Measurements from ENCODE around the gene FUT3. TPM values are rescaled to one million over a fixed set of nuclear protein-coding genes. Genes with fewer than 3 reads are reported as not detected.
"Not testable (repeated sequence)": the region's sequence is repeated elsewhere in the genome, so short reads cannot be mapped to it uniquely, and the experiment has no call there.

FUT3 gene
- total RNA-seq, 1 donor: not detected

DNA sequence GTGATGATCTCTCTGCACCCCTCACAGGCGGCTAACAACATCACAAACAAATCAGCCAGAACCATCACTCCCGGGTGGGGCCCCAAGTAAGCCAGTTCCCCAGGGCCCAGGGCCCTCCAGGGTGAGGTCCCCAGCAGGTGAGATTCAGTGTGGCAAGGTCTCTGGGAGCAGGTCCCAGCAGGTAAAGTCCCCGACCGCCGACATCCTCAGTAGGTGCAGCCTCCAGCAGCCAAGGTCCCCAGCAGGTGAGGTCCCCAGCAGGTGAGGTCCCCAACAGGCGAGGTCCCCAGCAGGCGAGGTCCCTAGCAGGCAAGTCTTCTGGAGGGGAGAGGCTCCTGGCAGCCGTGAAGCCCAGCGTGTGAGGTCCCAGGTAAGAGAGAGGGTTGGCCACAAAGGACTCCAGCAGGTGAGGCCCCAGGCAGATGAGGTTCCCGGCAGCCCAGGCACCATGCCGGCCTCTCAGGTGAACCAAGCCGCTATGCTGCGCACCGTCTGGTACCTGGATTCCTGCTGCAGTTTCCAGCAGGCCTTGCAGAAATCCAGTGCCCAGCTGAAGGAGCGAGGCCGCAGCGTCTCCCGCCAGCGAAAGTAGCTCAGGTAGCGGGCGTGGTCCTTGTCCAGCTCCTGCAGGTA is 7.8 kb downstream of the FUT3 start:
- DNase-seq (ENCODE audit: low read depth): no peak
- TF ChIP-seq, protein P1, sequence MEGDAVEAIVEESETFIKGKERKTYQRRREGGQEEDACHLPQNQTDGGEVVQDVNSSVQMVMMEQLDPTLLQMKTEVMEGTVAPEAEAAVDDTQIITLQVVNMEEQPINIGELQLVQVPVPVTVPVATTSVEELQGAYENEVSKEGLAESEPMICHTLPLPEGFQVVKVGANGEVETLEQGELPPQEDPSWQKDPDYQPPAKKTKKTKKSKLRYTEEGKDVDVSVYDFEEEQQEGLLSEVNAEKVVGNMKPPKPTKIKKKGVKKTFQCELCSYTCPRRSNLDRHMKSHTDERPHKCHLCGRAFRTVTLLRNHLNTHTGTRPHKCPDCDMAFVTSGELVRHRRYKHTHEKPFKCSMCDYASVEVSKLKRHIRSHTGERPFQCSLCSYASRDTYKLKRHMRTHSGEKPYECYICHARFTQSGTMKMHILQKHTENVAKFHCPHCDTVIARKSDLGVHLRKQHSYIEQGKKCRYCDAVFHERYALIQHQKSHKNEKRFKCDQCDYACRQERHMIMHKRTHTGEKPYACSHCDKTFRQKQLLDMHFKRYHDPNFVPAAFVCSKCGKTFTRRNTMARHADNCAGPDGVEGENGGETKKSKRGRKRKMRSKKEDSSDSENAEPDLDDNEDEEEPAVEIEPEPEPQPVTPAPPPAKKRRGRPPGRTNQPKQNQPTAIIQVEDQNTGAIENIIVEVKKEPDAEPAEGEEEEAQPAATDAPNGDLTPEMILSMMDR (IDR thresholded peaks at IDR 0.05; ENCODE audit: insufficient read depth, low read length): no peak
- H3K4me3 ChIP-seq (ENCODE audit: low read depth, low read length): no peak overlapping the region

DNA sequence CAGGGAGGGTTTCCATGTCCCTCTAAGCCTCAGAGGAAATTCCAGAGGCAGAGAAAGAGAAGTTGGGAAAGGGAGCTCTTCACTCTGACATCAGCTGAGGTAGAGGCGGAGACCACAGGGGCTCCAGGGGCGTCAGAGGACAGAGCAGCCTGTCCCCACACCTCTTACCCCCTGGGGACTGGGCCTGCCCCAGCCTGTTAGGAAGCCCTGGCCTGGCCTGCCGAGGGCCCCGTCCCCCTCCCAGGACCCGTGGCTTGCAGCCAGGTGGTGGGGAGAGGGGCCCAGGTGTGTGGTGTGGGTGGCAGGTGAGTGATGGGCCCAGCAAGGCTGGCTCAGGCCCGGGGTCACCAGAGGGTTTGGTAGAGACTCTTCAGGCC is 9.5 kb downstream of the FUT3 start:
- DNase-seq (ENCODE audit: low read depth); H3K4me3 ChIP-seq (ENCODE audit: low read depth, low read length): not testable (repeated sequence)

DNA sequence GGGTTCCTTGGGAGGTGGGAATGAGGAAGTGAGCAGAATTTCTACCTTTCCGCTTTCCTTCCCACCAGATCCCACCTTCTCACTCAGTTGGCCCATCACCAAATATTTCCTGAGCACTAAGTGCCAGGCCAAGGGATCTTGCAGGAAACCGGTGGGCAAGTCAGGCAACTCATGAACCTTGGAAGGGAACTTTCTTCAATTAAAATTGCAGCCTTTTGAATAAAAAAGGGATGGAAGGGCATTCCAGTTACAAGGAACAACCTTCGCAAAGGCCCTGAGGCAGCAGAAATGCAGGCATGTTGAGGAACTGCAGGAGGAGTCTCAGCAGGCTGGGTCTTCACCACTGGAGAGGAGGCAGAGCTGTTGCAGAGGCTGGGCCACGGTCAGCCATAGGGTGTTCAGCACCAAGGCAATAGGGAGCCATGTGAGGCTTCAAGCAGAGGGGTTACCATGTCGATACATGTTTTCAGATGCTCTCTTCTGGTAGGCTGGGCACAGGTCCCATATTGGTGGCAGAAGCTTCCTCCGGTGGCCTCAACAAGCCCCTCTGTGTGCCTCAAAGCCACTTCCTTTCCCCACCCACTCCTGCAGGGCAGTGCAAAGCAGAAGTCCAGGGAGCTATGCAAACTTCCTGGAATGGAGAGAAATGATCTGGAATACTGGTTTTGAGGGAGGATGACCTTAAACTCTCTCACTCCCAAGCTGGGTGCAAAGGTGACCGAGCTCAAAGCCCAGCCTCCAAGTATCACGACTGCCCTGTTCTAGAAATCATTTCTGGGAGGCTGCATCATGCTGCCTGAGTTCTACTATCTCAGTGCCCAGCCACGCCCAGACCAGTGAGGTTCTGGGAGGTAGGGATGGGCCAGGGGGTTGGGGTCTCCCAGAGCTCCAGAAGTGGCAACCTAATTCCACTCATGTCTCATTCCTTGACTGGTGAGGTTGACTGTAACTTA is 11.9 kb downstream of the FUT3 start, which contains the start of gene FUT6:
Gene FUT6, minus strand, starts transcription at position 638 of the 953 bp plus-strand sequence. CDS start 7,135 bp downstream, outside the sequence.
- DNase-seq (ENCODE audit: low read depth): no peak

DNA sequence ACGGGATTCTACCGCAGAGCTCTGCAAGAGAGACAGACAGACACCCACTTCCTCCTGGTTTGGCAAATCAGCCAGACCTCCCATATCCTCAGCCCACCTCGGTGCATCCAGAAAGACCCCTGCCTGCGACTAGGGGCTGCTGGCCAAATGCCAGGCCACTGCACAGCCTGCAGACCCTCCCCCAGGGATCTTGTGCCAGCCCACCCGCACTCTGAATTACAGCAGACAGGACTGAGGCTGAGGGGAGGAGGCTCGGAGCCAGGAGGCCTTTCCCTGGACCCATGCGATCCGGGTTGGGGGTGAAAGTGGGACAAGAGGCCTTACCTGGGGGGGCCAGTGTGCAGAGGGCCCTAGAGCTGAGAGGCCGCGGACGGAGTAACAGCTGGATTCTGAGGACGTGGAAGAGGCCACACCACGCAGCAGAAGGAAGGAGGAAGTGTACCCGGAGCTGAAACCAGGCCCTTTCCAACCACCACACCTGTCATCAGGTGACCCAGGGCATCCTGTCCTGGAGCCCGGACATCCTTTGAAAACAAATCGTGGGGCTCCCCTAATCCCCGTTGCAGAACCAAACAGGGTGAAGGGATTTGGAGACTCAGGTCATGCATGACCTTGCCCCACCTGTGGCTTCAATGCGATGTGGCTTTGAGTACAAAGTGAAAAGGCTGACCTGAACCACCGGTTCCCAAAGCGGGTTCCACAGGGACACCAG is 12.7 kb downstream of the FUT3 start:
- TF ChIP-seq, protein P1 (IDR thresholded peaks at IDR 0.05; ENCODE audit: insufficient read depth, low read length): no peak

More for the DNA sequence above, 11.9 kb downstream of the FUT3 start, which contains the start of gene FUT6:
- no peak within 1 kb of the TSS for H3K4me3 ChIP-seq (ENCODE audit: low read depth, low read length)
- TF ChIP-seq, protein P1 (IDR thresholded peaks at IDR 0.05; ENCODE audit: insufficient read depth, low read length): no peak

DNA sequence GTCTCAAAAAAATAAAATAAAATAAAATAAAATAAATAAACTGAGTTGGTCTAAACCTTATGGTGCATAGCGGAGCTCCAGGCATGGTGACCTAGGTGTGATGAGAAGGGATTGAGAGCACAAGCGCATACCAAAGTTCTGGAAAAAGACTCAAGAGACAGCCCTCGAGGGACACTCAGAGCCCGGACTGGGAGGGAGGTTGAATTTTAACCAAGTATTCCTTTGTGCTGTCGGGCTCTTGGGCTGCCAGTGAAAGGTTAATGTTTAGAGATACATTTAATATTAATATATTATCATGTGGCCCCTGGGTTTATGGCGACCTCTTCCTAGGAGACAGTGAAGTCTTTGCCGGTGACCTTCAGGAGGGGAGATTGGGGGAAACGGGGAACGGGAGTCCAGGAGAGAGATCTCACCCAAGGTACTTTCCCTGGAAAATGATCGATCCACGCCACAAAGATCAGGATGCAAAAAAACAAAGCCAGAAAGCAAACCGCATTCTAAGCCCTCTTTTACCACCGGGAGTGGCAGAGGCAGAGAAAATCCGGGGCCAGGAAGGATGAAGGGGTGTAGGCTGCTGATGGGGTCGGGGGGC is 13.4 kb downstream of the FUT3 start:
- H3K4me3 ChIP-seq (ENCODE audit: low read depth, low read length): no peak overlapping the region
- TF ChIP-seq, protein P1 (IDR thresholded peaks at IDR 0.05; ENCODE audit: insufficient read depth, low read length): no peak
- no peak for DNase-seq (ENCODE audit: low read depth)

More for the DNA sequence above, 12.7 kb downstream of the FUT3 start:
- H3K4me3 ChIP-seq (ENCODE audit: low read depth, low read length): no peak overlapping the region
- DNase-seq (ENCODE audit: low read depth): no peak

DNA sequence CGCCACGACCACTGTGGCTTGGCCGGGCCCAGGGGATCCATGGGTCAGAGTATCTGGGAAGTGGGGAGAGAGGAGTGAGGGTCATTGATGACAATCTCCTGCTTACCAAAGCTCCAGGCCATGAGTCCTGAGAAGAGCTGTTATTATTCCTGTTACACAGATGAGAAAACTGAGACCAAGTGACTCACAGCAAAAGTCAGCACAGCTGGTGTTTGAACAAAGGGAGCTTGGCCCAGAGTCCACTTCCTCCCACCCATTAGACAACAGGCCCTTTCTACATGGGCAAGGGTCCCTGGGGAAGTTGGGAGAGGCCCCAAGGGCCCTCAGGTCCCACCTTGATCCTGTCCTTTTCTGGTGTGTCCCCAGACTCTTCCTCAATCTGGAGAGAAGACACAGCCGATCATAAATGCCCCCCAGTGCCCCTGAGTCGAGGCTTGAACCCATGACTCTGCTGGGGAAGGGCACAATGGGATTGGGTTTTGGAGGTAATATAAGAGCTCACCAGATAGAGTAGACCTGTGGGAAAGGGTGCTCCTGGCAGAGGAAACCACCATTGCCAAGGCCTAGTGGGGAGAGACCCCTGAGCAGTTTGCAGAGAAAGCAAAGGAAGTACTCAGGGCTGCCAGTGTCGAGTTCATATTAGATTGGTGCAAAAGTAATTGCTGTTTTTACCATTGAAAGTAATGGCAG is 18.6 kb downstream of the FUT3 start:
- no peak for DNase-seq (ENCODE audit: low read depth)
- TF ChIP-seq, protein P1 (IDR thresholded peaks at IDR 0.05; ENCODE audit: insufficient read depth, low read length): no peak
- H3K4me3 ChIP-seq (ENCODE audit: low read depth, low read length): no peak overlapping the region
